IPS-18c (cell line): ENCODE results near the gene RAP1A.
"Not testable (repeated sequence)": the region's sequence is repeated elsewhere in the genome, so short reads cannot be mapped to it uniquely, and the experiment has no call there.

ENCODE experiments used
- H3K4me3 ChIP-seq: 2 replicates; pipeline ENCODE4 v1.7.0; 2013; ENCODE audit warnings: low read depth, mild to moderate bottlenecking, low read length, moderate library complexity; ENCODE audit not compliant: insufficient read depth
- H3K9me3 ChIP-seq: one replicate; pipeline ENCODE4 v1.6.1; 2013; ENCODE audit warnings: mild to moderate bottlenecking, low read length, moderate library complexity; ENCODE audit not compliant: control insufficient read depth, insufficient read depth

The RAP1A gene

DNA sequence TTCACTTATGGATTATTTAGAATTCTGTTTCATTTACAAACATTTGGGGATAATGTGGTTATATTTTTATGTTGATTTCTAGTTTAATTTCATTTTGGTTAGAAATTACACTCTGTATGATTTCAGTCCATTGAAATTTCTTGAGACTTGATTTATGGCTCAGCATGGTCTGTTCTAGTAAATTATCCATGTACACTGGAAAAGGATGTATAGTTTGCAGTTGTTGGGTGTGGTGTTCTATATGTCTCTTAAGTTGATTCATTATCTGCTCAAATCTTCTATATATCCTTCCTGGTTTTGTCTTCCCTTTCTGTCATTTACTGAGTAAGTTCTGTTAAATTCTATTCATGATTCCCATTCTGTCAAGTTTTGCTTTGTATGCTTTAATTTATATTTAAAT, 52.3 kb downstream of the RAP1A start:
- H3K4me3 ChIP-seq, result no peak overlapping the region
- no peaks in the 10 kb centered on the region for H3K9me3 ChIP-seq

DNA sequence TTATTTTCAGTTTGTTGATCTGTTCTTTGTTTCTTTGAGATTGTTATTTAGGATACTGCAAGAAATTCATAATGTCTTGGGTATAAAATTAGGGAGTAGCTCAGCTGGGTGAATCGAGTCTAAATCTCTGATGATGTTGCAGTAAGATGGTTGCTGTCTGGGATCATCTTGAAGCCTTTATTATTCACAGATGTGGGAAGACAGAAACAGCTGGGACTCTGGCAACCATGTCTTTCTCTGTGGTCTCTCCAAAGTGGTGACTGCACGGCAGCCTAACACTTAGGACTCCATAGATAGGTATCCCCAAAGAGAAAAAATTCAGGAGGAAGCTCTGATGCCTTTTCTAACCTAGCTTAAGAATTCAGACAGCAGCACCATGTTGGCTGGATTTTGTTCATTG, 52.7 kb downstream of the RAP1A start:
- H3K9me3 ChIP-seq, result no peaks in the 10 kb centered on the region
- H3K4me3 ChIP-seq, result no peak overlapping the region

DNA sequence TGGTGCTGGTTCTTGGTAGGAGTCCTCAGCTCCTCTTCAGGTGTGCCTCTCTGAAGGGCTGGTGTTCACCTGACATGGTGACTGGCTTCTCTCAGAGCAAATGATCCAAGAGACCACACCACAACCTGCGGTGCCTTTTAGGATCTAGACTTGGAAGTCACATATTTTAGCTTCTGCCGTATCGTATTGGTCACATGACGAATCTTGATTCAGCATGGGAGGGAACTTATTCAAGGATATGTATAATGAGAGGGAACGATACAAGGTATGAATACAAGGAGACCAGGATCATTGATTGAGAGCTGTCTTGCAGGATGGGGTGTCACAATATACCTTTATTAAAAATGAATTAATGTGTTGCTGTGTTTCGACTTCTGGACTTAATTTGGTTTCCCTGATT, 58.0 kb downstream of the RAP1A start:
- peaks cover 2% of the 10 kb centered on the region for H3K9me3 ChIP-seq
- no peak overlapping the region for H3K4me3 ChIP-seq

- peaks cover 2% of the 10 kb centered on the region for H3K9me3 ChIP-seq
- no peak overlapping the region for H3K4me3 ChIP-seq
Observed at GRCh38 chr1:111679541-111679940, 60.0 kb downstream of the RAP1A start.

- not testable (repeated sequence) for H3K4me3 ChIP-seq, H3K9me3 ChIP-seq
Observed at GRCh38 chr1:111680212-111680800, 60.7 kb downstream of the RAP1A start.

DNA sequence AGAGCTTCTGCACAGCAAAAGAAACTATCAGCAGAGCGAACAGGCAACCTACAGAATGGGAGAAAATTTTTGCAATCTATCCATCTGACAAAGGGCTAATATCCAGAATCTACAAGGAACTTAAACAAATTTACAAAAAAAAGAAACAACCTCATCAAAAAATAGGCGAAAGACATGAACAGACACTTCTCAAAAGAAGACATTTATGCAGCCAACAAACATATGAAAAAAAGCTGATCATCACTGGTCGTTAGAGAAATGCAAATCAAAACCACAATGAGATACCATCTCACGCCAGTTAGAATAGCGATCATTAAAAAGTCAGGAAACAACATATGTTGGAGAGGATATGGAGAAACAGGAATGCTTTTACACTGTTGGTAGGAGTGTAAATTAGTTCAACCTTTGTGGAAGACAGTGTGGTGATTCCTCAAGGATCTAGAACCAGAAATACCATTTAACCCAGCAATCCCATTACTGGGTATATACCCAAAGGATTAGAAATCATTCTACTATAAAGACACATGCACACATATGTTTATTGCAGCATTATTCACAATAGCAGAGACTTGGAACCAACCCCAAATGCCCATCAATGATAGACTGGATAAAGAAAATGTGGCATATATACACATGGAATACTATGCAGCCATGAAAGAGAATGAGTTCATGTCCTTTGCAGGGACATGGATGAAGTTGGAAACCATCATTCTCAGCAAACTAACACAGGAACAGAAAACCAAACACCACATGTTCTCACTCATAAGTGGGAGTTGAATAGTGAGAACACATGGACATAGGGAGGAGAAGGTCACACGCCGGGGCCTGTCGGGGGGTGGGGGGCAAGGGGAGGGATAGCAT, 65.9 kb downstream of the RAP1A start:
- not testable (repeated sequence) for H3K4me3 ChIP-seq, H3K9me3 ChIP-seq

GRCh38 chr1:111690306-111690617, 70.7 kb downstream of the RAP1A start:
- peaks cover 2% of the 10 kb centered on the region for H3K9me3 ChIP-seq
- no peak overlapping the region for H3K4me3 ChIP-seq

DNA sequence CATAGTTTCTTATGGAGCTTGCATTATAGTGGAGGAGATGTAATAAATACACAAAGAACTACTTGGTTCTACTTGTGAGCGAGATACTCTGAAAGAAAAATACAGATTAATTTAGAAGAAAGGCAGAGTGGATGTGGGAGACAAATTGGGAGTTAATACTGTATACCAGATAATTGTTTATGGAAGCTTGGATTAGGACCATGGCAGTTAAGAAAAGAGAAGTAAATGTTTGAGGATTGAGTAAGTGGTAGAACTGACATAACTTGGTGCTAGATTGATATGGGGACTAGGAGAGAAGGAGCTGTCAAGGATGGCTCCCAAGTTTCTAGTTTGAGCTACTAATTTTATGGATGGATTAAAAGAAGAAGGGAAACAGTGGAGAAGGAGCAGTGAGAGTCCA, 72.3 kb downstream of the RAP1A start:
- Histone ChIP-seq H3K4me3 (no peak overlapping the region), H3K9me3 (no peaks in the 10 kb centered on the region)

- no peaks in the 10 kb centered on the region for H3K9me3 ChIP-seq
- no peak overlapping the region for H3K4me3 ChIP-seq
Observed at GRCh38 chr1:111695801-111696200, 76.2 kb downstream of the RAP1A start.

- H3K4me3 ChIP-seq, result no peak overlapping the region
- H3K9me3 ChIP-seq, result no peaks in the 10 kb centered on the region
Observed at GRCh38 chr1:111696330-111696729, 76.7 kb downstream of the RAP1A start.

DNA sequence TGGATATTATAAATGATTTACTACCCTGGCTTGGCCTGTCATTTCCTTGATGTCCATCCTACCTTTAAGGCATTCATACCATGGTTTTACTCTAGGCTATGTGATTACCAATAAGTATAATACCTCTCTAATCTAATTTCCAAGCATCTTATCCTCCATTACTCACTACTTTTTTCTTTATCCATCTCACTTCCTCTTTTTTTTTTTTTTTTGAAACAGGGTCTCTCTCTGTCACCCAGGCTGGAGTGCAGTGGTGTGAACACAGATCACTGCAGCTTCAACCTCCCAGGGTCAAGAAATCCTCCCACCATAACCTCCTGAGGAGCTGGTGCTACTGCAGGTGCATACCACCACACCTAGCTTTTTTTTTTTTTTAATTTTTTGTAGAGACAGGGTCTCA, 79.7 kb downstream of the RAP1A start:
- Histone ChIP-seq H3K9me3 (no peaks in the 10 kb centered on the region), H3K4me3 (no peak overlapping the region)

- Histone ChIP-seq H3K9me3 (no peaks in the 10 kb centered on the region), H3K4me3 (no peak overlapping the region)
Observed at GRCh38 chr1:111702504-111703050, 83.0 kb downstream of the RAP1A start.

- no peak overlapping the region for H3K4me3 ChIP-seq
- H3K9me3 ChIP-seq, result no peaks in the 10 kb centered on the region
Observed at GRCh38 chr1:111704240-111704639, 84.7 kb downstream of the RAP1A start.

GRCh38 chr1:111704776-111705175, 85.2 kb downstream of the RAP1A start:
- Histone ChIP-seq H3K9me3 (no peaks in the 10 kb centered on the region), H3K4me3 (no peak overlapping the region)

GRCh38 chr1:111705841-111706240, 86.3 kb downstream of the RAP1A start:
- Histone ChIP-seq H3K4me3 (no peak overlapping the region), H3K9me3 (no peaks in the 10 kb centered on the region)

GRCh38 chr1:111706921-111707320, 87.3 kb downstream of the RAP1A start:
- Histone ChIP-seq H3K9me3 (no peaks in the 10 kb centered on the region), H3K4me3 (no peak overlapping the region)

DNA sequence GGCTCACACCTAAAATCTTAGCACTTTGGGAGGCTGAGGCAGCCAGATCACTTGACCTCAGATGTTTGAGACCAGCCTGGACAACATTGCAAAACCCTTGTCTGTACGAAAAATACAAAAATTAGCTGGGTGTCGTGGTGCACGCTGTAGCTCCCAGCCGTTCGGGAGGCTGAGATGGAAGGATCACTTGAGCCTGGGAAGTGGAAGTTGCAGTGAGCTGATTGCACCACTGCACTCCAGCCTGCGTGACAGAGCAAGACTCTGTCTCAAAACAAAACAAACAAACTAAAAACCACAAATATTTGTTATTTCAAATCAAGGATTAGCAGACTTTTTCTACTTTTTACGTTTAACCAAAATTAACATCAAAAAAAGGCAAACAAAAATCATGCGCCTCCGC, 88.3 kb downstream of the RAP1A start:
- H3K9me3 ChIP-seq, result no peaks in the 10 kb centered on the region
- no peak overlapping the region for H3K4me3 ChIP-seq

GRCh38 chr1:111709986-111710385, 90.4 kb downstream of the RAP1A start:
- no peaks in the 10 kb centered on the region for H3K9me3 ChIP-seq
- H3K4me3 ChIP-seq, result no peak overlapping the region
